ENCODE data around the gene STIP1.
"Not testable (repeated sequence)": the region's sequence is repeated elsewhere in the genome, so short reads cannot be mapped to it uniquely, and the experiment has no call there.

STIP1 gene

DNA sequence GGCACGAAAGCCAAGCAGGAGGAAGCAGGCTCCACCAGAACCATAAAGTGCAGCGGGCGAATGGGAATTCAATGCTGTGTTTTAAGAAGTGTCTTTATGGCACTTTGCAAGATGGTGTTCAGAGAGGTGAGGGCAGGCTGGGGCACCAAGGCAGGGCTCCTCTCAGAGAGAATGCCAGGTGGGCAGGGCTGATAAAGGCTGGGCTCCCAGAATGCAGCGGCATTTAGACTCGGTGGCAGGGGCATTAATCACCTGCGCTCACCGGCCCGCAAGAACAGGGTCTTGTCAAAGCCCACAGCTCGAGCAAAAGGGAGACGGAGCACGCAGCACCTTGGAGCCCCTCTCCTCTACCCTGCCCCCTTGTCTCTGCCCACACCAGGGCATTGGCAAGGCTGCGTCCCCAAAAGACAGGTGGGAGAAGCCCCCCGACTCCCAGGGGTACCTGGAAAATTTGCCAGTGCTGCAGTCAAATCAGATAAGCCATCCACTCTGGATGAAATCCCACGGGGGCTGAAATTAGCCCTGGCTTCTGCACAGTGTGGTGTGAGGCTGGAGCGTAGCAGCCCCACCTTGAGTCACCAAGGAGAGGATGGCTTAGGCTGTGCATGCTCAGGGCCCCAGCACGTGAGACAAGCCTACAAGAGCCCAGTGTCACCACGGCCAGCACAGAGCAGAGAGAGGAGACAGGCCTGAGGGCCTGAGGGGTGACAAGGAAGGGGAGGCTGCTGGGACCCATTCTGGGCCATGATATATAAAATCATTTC is 28.2 kb upstream of the STIP1 start:
- no peak for DNase-seq (ENCODE audit: low read depth in 1 of 2, low spot score in 1 of 2)

DNA sequence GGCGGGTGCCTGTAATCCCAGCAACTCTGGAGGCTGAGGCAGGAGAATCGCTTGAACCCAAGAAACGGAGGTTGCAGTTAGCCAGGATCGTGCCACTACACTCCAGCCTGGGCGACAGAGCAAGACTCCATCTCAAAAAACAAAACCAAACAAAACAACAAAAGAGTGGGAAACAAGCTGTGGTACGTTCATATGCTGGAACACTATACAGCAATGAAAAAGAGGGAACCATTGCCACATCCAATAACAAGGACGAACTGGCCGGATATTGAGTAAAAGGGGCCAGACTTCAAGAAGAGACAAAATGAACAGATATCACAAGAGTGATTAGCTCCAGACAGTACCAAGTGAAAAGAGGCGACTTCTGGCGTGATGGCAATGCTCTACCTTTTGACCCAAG is 24.9 kb upstream of the STIP1 start:
- no peak for DNase-seq (ENCODE audit: low read depth in 1 of 2, low spot score in 1 of 2)

DNA sequence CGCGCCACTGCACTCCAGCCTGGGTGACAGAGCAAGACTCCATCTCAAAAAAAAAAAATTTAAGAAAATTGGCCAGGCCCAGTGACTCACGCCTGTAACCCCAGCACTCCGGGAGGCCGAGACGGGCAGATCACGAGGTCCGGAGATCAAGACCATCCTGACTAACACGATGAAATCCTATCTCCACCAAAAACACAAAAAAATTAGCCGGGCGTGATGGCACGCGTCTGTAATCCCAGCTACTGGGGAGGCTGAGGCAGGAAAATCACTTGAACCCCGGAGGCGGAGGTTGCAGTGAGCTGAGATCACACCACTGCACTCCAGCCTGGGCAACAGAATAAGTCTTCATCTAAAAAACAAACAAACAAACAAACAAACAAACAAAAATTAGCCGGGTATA is 23.2 kb upstream of the STIP1 start:
- DNase-seq (ENCODE audit: low read depth in 1 of 2, low spot score in 1 of 2) = not testable (repeated sequence)

DNA sequence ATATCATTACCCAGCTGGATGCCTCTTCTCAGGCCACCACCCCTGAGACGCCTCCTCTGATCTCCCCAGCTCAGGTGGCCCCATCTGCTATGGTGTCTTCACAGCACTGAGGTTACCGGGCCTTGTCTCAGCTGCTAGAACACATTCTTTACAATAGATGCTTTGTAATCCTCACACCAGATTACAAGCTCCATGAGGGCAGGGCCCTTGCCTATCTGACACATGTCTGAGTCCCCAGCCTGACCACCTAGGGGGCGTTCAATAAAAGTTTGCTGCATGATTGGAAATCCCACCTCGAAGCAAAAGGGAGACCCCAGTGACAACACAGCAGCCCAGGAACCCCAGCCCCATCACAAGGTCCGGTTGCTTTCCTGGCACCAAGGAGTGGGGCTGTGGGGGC is 22.0 kb upstream of the STIP1 start:
- no peak for DNase-seq (ENCODE audit: low read depth in 1 of 2, low spot score in 1 of 2)

DNA sequence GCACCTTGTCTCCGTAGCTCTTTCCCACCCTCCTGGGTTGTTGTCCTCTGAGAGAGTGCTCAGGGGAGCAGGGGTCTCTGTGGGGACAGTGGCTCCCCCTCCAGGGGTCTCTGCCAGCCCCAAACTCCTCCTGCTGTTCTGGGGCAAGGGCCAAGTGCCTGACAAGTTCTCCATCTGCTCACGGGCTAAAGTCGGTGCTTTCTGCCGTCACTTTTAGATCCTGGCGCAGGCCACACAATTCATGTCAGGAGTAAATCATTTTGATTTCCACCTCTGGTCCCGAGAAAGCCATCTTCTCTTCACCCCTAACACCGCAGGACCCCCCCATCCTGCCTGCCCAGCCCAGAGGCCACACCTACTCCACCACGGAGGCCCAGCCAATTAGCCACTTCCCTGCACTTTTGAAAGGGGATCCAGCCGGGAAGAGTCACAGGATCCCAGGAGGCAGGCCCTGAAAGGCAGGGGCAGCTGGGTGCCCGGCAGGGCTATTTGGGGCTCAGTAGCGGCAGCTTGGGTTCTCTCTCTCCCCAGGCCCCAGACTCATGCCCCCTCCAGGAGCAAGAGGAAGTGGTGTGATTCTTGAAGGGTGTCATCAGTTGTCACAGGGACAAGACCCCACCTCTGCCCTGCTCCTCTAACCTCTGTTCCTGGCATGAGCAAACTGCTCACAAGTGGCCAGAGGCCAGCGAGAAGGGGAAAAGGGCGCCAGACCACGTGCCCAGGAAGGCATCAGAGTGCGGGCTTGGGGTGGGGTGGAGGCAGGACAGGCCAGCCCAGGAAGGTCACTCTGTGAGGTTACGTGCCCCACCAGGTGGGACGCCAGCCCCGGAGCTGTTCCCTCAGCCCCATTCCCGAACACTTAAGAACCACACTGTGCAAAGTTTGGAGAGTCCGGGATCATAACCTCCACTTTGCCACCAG is 21.3 kb upstream of the STIP1 start:
- no peak for DNase-seq (ENCODE audit: low read depth in 1 of 2, low spot score in 1 of 2)

DNA sequence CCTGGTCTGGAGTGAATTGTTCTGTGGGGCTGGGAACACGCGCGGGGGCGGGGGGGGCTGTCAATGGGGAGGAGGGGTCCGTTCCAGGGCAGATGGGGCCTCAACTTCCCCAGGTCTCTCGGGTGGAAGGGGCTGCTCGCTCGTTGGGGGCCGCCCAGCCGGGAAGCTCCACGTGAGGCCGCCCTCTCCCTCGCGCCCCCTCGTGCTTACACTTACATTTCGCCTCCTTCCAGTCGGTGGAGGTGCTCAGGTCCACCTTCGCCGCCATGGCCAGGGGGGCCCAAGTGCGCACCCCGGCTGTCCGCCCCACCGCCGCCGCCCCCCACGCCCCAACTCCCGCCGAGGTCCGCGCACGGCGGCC is 20.5 kb upstream of the STIP1 start:
- DNase-seq (ENCODE audit: low read depth in 1 of 2, low spot score in 1 of 2) = no peak

DNA sequence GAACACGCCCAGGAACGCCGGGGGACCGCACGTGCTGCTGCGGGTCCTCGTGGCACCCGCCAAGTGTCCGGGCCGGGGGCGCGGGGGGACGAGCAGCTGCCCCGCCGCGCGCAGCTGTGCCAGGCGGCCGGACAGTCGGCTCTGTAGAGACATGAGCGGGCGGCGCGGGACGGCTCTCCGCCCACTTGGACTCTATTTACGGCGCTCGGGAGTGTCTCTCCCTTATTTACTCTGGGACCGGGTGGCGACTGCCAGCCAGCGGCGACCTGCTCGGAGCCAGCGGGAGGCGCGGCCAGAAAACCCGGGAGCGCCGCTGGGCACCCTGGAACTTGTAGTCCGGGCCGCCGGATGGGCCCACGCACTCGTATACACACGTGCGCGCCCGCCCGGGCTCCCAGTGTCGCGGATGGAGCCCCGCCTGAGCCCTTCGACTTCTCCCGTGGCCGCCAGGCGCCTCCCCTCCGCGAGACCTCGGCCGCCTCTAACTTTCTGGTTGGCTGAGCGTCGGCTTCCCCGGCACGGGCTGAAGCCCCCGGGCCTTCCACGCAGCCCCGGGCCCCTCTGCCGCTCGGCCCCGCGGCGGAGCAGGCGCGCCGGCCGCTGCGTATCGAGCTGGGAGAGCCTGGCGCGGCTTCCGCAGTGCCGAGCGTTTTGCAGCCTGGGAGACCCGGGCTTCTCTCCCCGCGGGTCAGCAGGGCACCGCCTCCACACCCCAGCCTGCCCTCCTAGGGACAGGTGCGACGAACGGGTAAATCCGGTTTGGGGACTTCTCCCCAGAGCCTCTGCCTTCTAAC is 19.9 kb upstream of the STIP1 start, which contains the start of gene MACROD1:
Gene MACROD1, minus strand, starts transcription at position 272 of the 794 bp plus-strand sequence. Its CDS starts 119 bp downstream, at position 153.
- peak; percentile 52 to 69 for DNase-seq (ENCODE audit: low read depth in 1 of 2, low spot score in 1 of 2)

DNA sequence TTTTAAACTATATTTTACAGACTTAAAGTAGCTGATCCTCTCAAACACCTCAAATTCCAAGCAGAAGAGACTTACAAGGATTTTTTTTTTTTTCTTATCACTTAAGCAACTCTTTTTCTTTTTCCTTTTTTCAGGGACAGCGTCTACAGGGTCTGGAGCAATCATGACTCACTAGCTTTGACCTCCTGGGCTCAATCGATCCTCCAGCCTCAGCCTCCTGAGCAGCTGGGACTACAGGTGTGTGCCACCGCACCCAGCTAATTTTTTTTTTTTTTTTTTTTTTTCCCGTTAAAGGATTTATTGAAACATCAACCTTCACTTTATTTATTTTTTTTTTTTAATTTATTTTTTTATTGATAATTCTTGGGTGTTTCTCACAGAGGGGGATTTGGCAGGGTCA is 15.6 kb upstream of the STIP1 start:
- no peak for DNase-seq (ENCODE audit: low read depth in 1 of 2, low spot score in 1 of 2)

DNA sequence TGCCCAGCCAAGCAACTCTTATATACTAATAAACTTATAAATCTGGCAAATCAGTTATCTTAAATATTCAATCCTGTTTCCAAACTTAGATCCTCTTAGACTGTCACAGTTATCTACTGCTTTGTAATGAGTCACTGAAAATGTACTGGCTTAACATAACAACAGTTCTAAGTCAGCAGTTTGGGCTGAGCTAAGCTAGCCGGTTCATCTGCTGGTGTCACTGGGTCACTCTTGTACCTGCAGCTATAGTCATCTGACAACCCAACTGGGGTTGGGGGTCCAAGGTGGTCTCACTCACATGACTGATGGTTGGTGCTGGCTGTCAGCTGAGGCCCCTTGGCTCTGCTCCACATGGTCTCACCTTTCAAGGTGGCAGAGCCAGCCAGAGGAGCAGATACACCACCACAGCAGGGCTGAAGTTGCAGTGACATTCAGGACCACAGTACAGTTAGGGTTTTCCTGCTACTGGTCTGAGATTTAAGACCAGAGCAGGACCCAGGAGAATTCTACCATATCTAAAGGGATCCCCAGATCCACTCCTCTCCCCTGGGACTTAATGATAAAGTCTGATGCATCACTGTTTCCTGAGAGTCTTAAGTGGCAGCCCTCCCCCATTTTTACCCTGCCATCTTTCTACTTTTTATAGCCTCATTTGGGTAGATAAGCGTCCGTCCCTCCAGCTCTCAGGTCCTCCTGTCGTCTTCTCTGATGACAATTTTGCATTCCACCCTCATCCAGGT is 12.2 kb upstream of the STIP1 start:
- no peak for DNase-seq (ENCODE audit: low read depth in 1 of 2, low spot score in 1 of 2)

DNA sequence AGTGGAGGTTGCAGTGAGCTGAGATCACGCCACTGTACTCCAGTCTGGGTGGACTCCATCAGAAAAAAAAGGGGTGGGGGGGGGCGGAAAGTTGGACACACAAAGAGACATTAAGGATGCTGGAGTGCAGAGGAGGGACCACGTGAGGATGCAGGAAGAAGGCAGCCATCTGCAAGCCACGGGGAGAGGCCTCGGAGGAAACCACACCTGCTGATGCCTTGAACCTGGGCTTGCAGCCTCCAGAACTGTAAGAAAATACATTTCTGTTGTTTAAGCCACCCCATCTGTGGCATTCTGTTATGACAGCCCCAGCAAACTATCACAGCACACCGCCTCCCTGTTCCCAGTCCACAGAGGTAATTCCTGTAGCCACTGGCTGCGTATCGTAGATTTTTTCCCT is 9.2 kb upstream of the STIP1 start:
- DNase-seq (ENCODE audit: low read depth in 1 of 2, low spot score in 1 of 2) = no peak

DNA sequence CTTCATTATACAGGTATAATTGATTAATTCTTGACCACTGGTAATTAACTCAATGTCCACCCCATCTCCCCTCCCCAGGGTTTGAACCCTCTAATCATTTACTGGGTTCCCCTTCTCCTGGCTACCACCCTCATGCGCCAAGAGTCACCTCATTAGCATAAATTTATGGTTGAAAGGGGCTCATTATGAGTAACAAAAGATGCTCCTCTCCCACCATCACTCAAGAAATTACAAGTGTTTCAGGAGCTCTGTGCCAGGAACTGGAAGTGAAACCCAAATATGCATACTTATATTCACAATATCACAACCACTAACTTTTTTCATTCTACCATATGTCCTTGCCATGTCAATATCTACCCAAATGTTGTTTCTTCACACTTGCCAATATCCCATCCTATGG is 7.8 kb upstream of the STIP1 start:
- no peak for DNase-seq (ENCODE audit: low read depth in 1 of 2, low spot score in 1 of 2)

DNA sequence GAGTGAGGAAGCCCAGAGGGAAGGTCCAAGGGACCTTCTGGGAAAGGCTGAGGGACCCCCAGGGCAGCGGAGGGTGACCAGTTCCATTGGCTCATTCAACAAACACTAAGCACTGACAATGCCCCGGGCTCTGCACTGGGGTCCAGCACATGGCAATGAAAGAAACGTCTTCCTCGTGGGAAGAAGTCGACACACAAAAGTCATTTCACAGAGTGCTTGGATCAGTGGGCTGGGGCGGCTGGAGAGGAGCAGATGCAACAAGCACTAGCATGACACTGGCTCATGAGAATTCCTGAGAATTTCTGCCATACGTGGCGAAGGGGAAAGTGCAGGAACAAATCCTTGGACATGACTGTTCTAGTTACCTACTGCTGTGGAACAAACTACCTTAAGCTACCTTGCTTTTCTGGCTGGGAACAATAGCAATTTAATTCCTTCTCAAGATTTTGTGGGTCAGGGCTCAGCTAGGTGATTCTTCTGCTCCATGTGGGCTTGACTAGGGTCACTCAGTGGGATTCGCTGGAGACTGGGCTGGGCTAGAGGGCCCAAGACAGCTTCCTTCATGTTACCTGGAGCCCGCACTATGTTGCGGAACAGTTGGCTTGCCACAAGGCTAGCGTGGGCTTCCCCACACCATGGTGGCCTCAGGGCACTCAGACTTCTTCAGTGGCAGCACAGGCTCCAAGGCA is 6.9 kb upstream of the STIP1 start:
- no peak for DNase-seq (ENCODE audit: low read depth in 1 of 2, low spot score in 1 of 2)

DNA sequence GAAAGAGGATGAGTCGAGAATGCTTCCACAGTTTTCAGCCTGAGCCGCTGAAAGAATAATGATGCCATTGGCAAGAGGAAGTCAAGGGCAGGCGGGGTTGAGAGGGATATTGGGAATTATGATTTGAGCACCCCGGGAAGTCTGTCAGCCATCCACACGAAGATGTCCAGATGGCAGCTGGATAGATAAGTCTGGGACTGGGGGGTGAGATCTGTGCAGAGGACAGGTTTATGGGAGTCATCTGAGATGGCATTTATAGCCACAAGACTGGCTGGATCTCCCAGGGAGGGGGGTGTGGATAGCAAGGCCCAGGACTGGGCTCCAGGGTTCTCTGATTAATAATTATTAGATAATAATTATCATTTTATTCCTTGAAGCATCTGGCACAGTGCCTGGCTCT is 5.1 kb upstream of the STIP1 start:
- DNase-seq (ENCODE audit: low read depth in 1 of 2, low spot score in 1 of 2) = no peak

DNA sequence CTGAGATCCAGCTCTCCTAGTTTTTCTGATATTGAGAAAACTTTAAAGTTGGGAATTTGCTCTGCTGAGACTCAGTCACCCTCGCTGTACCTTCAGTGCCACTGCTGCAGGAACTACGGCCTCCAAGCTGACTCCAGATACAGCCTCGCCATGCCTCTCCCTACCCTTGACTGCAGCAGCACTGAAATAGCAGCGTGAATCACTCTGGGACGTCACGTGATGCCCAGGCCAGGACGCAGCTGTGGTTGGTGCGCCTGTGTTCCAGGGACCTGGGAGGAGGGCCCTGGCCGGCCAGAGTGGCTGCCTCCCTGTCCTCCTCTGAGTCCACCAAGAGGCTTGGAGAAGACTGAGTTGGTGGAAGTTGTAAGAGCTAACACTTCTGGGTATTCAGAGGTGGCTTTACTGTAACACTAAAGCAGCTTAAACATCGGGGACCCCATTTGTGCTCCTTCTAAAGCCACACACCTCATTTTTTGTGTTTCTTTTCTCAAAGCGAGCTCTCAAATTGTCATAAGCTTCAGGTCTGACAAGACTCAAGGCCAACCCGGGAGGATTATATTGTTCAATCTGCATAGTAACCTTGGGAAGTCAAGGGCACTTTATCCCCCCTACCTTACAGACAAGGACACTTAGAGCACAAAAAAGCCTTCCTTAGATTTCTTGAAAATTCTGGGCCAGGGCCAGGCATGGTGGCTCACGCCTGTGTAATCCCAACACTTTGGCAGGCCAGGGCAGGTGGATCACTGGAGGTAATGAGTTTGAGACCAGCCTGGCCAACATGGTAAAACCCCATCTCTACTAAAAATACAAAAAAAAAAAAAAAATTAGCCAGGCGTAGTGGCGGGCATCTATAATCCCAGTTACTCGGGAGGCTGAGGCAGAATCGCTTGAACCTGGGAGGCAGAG is 4.2 kb upstream of the STIP1 start:
- no peak for DNase-seq (ENCODE audit: low read depth in 1 of 2, low spot score in 1 of 2)

DNA sequence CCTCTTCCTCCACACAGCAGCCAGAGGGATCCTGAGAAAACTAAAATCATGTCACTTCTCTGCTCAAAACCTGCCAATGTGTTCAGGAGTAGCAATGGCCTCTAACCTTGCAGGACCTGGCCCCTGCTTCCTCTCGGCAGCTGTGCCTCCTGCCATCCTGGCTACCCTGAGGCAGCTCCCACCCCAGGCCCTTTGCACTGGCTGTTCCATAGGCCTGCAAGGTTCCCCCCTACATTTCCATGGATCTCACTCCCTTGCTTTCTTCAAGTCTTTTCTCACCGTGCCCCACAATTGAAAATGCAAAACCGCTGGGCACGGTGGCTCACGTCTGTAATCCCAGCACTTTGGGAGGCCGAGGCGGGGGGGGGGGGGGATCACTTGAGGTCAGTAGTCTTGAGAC is 2.1 kb upstream of the STIP1 start:
- DNase-seq (ENCODE audit: low read depth in 1 of 2, low spot score in 1 of 2) = no peak

DNA sequence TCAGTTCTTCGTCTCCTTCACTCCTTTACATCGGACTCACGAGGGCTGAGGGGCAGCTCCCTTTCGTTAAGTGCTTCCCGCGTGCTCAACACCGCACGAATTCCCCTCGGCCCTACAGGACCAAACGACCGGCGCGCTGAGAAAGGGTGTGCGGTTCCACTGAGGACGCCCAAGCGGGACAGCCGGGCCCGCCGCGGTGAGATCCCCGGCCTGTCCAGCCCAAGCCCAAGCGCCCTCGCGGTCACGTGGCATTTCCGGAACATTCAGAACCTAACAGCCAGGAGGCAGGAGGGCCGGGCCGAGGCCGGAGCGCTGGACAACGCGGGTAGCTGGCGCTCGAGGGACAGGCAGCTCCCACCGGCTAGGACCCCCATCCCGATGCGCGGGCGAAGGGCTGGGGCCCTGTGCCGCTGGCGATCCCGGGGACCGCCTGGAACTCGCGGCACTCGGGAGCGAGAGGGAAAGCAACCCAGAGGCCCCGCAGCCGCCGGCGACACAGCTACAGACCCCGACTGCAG is 737 bp upstream of the STIP1 start:
- DNase-seq (ENCODE audit: low read depth in 1 of 2, low spot score in 1 of 2) = no peak

DNA sequence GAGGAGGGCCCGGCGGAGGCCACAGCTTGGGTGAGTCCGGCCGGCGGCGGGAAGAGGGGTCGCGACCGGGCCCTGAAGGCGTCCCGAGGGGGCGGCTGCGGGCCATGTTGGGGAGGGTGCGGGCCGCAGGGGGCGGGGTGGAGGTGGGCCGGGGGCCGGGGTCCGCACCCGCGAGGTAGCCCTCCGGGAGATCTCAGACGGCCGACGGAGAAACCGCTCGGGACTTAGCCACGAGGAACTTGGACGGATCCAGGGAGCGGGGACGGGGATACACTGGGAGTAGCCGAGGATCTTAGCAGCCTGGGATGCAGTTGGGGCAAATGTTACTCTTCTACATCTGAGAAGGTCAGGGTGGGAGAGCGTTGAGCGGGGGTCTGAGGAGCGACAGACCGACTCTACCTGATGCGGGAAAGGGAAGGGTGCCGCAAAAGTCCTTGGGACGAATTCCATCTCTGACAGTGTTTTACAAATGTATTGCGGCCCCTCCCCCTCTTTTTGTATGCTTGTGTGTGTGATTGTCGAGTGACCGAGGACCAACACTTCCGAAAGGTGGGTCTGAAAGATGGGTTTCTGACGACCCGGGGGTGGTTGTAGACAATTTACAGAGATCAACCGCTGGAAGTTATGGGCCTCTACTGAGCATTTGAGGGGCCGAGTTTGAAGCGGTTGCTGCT is 658 bp downstream of the STIP1 start:
- DNase-seq (ENCODE audit: low read depth in 1 of 2, low spot score in 1 of 2) = no peak

DNA sequence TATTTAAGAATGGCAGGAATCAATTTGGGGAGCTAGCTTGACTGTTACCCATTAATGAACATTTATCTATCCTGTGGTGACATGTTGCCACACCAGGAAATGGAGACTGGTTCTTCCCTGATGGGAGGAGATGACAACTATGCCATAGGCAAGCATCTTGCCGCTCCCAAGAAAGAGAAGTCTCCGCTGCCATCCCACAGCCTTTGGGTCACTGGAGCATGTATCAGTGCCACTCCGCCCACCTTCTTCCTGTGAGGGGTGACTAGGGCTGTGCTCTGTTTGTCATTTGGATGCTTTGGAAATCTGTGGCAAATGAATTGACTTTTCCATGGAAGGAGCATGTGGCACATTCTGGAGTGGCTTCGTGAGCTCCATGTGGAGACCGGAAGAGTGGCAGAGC is 6.5 kb downstream of the STIP1 start:
- DNase-seq (ENCODE audit: low read depth in 1 of 2, low spot score in 1 of 2) = no peak

DNA sequence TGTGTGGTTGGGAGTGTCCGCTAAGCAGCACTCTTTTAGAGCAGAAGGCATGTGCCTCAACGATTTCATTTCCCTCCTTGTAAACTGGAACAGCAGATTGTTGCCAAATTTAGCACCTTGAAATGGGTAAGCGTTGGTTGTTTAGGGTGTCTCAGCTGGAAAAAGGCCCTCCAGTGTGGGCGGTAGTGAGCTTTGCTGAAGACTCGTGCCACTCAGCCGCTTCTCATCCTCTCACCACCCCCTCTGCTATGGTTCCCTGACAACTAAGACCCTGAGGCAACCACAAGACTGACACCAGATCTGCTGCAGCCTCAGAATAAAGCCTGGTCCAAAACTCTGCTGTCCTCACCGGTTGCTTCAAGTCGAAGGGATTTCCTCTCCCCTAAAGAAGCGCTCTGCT is 10.7 kb downstream of the STIP1 start:
- no peak for DNase-seq (ENCODE audit: low read depth in 1 of 2, low spot score in 1 of 2)

All from activated T-helper 1 cell treated with anti-CD3 and anti-CD28 coated beads, Interleukin-2, amount 50 U/mL, for 16 hours (primary cell).